ENCODE data around the gene CRKL.

GRCh38 chr22:21000987-21001600, 83.9 kb downstream of the CRKL start:
- TF ChIP-seq CTCF (IDR thresholded peaks at IDR 0.05) (no peak), POLR2A (IDR thresholded peaks at IDR 0.05) (no peak)

Data from adrenal gland (tissue), 5 donors.